DND-41 (cell line): ENCODE data around the gene EXOC4.

Experiments used
- CTCF ChIP-seq: IDR thresholded peaks from 2 replicates; pipeline ENCODE4 v1.5.1; 2012; ENCODE audit warnings: borderline replicate concordance, low read length, moderate library complexity, mild to moderate bottlenecking; ENCODE audit not compliant: poor library complexity, severe bottlenecking; ENCODE audit errors: extremely low read depth
- EZH2 ChIP-seq: IDR thresholded peaks from 3 replicates; pipeline ENCODE4 v1.6.1; 2012; ENCODE audit warnings: borderline replicate concordance, low read depth, mild to moderate bottlenecking, moderate library complexity, low read length, inconsistent platforms; ENCODE audit not compliant: severe bottlenecking

GRCh38 chr7:133773601-133774000 is 520.7 kb downstream of the EXOC4 start:
- no peak for TF ChIP-seq CTCF
- TF ChIP-seq EZH2: no peak
